HepG2 (cell line): ENCODE data around the gene MAPK8IP3. TPM values are rescaled to one million over a fixed set of nuclear protein-coding genes. Genes with fewer than 3 reads are reported as not detected.
A peak's percentile ranks its signal among the peaks of the same experiment; 100 is the strongest.

Experiments
- ATAC-seq: fragments of 200-7000 bp; cut with Tn5 transposase; 3 replicates; pipeline ENCODE4 v1.9.1; 2020; ENCODE audit warnings: mild to moderate bottlenecking, moderate library complexity
- Bru-seq: library from RNA; stranded (reverse); fragments of 400-500 nt; gene quantifications from one replicate; lab custom pipeline; 2021; lab: Mats Ljungman, UMichigan
- BruChase-seq, 2 experiments: library from RNA; stranded (reverse); fragments of 400-500 nt; gene quantifications; one replicate each; lab custom pipeline; 2021; lab: Mats Ljungman, UMichigan
- BruUV-seq: library from RNA; stranded (reverse); fragments of 400-500 nt; replicated peaks from 2 replicates; lab custom pipeline; 2021; lab: Mats Ljungman, UMichigan
- CTCF ChIA-PET: fragments of 300-600 bp; formaldehyde crosslinking; extraction: SDS; loops from one replicate; lab custom pipeline; 2021; ENCODE audit warnings: low total read pairs, inconsistent platforms, low intra/inter-chr PET ratio; lab: Yijun Ruan, JAX
- POLR2A ChIA-PET: fragments of 350-600 bp; sonication (Branson Sonifier 250); formaldehyde crosslinking; loops from one replicate; lab custom pipeline; 2020; ENCODE audit warnings: antibody characterized with exemption, inconsistent platforms; lab: Yijun Ruan, JAX
- DNase-seq: peaks from one replicate; pipeline ENCODE4 v3.0.0-alpha.2; 2015; ENCODE audit warnings: low spot score
- FAIRE-seq: peaks from 3 replicates; lab custom pipeline; 2011; peaks lifted over from hg19 to GRCh38; lab: Jason Lieb, UNC
- H2AFZ ChIP-seq: one replicate; pipeline ENCODE4 v1.6.1; 2011; ENCODE audit warnings: low read length, inconsistent platforms
- H3K27ac ChIP-seq: fragments of 300-600 bp; 3 replicates; pipeline ENCODE4 v1.8.0; 2011; ENCODE audit warnings: mixed run types, mild to moderate bottlenecking, mixed read lengths, low read length, inconsistent platforms; ENCODE audit not compliant: insufficient read depth; ENCODE audit errors: extremely low read length
- H3K27me3 ChIP-seq, 2 experiments: fragments of 200-600 bp in 1 of 2; 2 replicates in 1 of 2; 3 replicates in 1 of 2; pipeline versions ENCODE4 v1.6.0 to v1.8.0; 2011; ENCODE audit warnings: low read length in 2 of 2, mild to moderate bottlenecking in 2 of 2, moderate library complexity in 2 of 2, inconsistent platforms in 1 of 2; ENCODE audit not compliant: insufficient read depth in 2 of 2, control insufficient read depth in 1 of 2
- H3K36me3 ChIP-seq, 2 experiments: fragments of 200-600 bp in 1 of 2; replicated peaks in 1 of 2; 2 replicates in 1 of 2; 3 replicates in 1 of 2; pipeline versions ENCODE4 v1.5.1 to v1.8.0; 2011; ENCODE audit warnings: low read length in 2 of 2, inconsistent platforms in 1 of 2; ENCODE audit not compliant: insufficient read depth in 2 of 2, control insufficient read depth in 1 of 2
- H3K4me1 ChIP-seq: 2 replicates; pipeline ENCODE4 v1.5.1; 2012; ENCODE audit warnings: low read length, inconsistent platforms; ENCODE audit not compliant: insufficient read depth
- H3K4me2 ChIP-seq: 2 replicates; pipeline ENCODE4 v1.6.0; 2011; ENCODE audit warnings: low read depth, low read length, inconsistent platforms
- H3K4me3 ChIP-seq, 3 experiments: fragments of 200-600 bp in 1 of 3; sonication (generic), shearing (Covaris generic) in 1 of 3; replicated peaks in 1 of 3; 2 replicates each; pipeline ENCODE4 v1.5.1; 2011 to 2016; ENCODE audit warnings: low read length in 3 of 3, inconsistent platforms in 2 of 3, low read depth in 2 of 3, mild to moderate bottlenecking in 2 of 3, control low read depth in 1 of 3, mixed read lengths in 1 of 3; ENCODE audit not compliant: insufficient read depth in 1 of 3
- H3K79me2 ChIP-seq: one replicate; pipeline ENCODE4 v1.6.1; 2011; ENCODE audit warnings: low read length, inconsistent platforms; ENCODE audit not compliant: insufficient read depth
- H3K9ac ChIP-seq: 2 replicates; pipeline ENCODE4 v1.6.0; 2011; ENCODE audit warnings: mild to moderate bottlenecking, low read depth, low read length, inconsistent platforms; ENCODE audit not compliant: insufficient read depth
- H3K9me3 ChIP-seq: 2 replicates; pipeline ENCODE4 v1.5.1; 2012; ENCODE audit warnings: mild to moderate bottlenecking, low read length
- H4K20me1 ChIP-seq: 2 replicates; pipeline ENCODE4 v1.6.0; 2011; ENCODE audit warnings: inconsistent platforms, mild to moderate bottlenecking, low read length, moderate library complexity; ENCODE audit not compliant: insufficient read depth
- AGO1 ChIP-seq: fragments of 200-400 bp; formaldehyde crosslinking; IDR thresholded peaks from 2 replicates; pipeline ENCODE4 v1.6.1; 2017; ENCODE audit warnings: mild to moderate bottlenecking, low read depth, low read length, moderate library complexity; ENCODE audit not compliant: poor library complexity, severe bottlenecking
- CBFB ChIP-seq: sonication (generic); formaldehyde crosslinking; IDR thresholded peaks from 2 replicates; pipeline ENCODE4 v1.4.0; 2020; ENCODE audit warnings: missing genetic modification reagents
- IKZF1 ChIP-seq: fragments of 450-650 bp; IDR thresholded peaks from 2 replicates; pipeline ENCODE4 v1.7.1; 2016
- MIXL1 ChIP-seq: IDR thresholded peaks from 2 replicates; pipeline ENCODE4 v1.6.1; 2016
- MYC ChIP-seq: sonication (generic); formaldehyde crosslinking; IDR thresholded peaks from 2 replicates; pipeline ENCODE4 v1.9.0; 2021; ENCODE audit warnings: missing genetic modification reagents, borderline replicate concordance
- NFAT5 ChIP-seq: sonication (generic); formaldehyde crosslinking; IDR thresholded peaks from 2 replicates; pipeline ENCODE4 v1.4.0; 2020; ENCODE audit warnings: missing genetic modification reagents
- SKI ChIP-seq: fragments of 450-650 bp; IDR thresholded peaks from one replicate; pipeline ENCODE4 v1.6.1; 2018; ENCODE audit warnings: mild to moderate bottlenecking; ENCODE audit not compliant: partially characterized antibody
- SOX13 ChIP-seq, 3 experiments: fragments of 450-650 bp in 1 of 3; sonication (generic) in 1 of 3; formaldehyde crosslinking in 1 of 3; IDR thresholded peaks in 2 of 3; conservative IDR thresholded peaks in 1 of 3; 2 replicates each; pipeline versions ENCODE4 v1.5.0 to v1.6.1; 2016 to 2020; ENCODE audit warnings: antibody characterized with exemption in 1 of 3, mild to moderate bottlenecking in 1 of 3, missing compliant biosample characterization in 1 of 3, missing genetic modification reagents in 1 of 3, moderate library complexity in 1 of 3
- TEAD3 ChIP-seq: optimal IDR thresholded peaks from 2 replicates; pipeline ENCODE3; 2016; ENCODE audit warnings: borderline replicate concordance
- ZKSCAN5 ChIP-seq: sonication (generic); formaldehyde crosslinking; IDR thresholded peaks from 2 replicates; pipeline ENCODE4 v1.5.1; 2020; ENCODE audit warnings: mild to moderate bottlenecking, missing genetic modification reagents
- ZMYM4 ChIP-seq: sonication (generic); formaldehyde crosslinking; IDR thresholded peaks from 2 replicates; pipeline ENCODE4 v1.8.1; 2023; ENCODE audit warnings: mild to moderate bottlenecking, missing genetic modification reagents
- ZNF75D ChIP-seq: sonication (generic); formaldehyde crosslinking; IDR thresholded peaks from 2 replicates; pipeline ENCODE4 v1.8.1; 2023; ENCODE audit warnings: missing genetic modification reagents, mild to moderate bottlenecking, borderline replicate concordance
- ZSCAN30 ChIP-seq: sonication (generic); formaldehyde crosslinking; IDR thresholded peaks from 2 replicates; pipeline ENCODE4 v1.5.0; 2020; ENCODE audit warnings: mild to moderate bottlenecking, missing genetic modification reagents
- WGBS: methylation state at CpG from one replicate; pipeline ENCODE4 v1.1.6; 2017; ENCODE audit warnings: low lambda C conversion rate; 5-methylcytosine and 5-hydroxymethylcytosine counted together
- in situ Hi-C: cut with HindIII; loops from 2 replicates; pipeline ENCODE4 v1.10.0; 2017; ENCODE audit warnings: low pct_unique_long_range_greater_than_20kb; ENCODE audit not compliant: extremely low pct_ligation_motif_present
- intact Hi-C: fragments of 100-400 bp; cut with micrococcal nuclease; formaldehyde crosslinking; loops from one replicate; pipeline ENCODE4 v1.10.0; 2022; ENCODE audit not compliant: unreplicated experiment
- long read RNA-seq, 2 experiments: library from RNA in 1 of 2; library from polyadenylated mRNA in 1 of 2; stranded (forward) in 1 of 2; unstranded in 1 of 2; transcript quantifications; one replicate each; pipeline ENCODE4 v2.0.0, GENCODE V29; 2019 to 2022
- polyA minus RNA-seq, 3 experiments: library from RNA; depleted of rRNA, polyadenylated mRNA; stranded (reverse); fragments of >200 nt; gene quantifications; 2 replicates each; pipeline ENCODE4 v1.2.3, GENCODE V29; 2011; ENCODE audit warnings: low replicate concordance in 1 of 3
- polyA plus RNA-seq, 8 experiments: library from polyadenylated mRNA; depleted of rRNA in 3 of 8; stranded (reverse) in 7 of 8; unstranded in 1 of 8; fragments of >200 nt; fragmentation: Illumina TruSeq in 4 of 8; extraction: Trizol in 4 of 8; gene quantifications; 2 replicates each; pipeline versions ENCODE4 v1.2.1 to v1.2.3, GENCODE V29; 2011 to 2016; ENCODE audit warnings: low read depth in 4 of 8, missing spikeins in 1 of 8, mixed read lengths in 1 of 8; ENCODE audit not compliant: insufficient read depth in 1 of 8
- total RNA-seq, 5 experiments: library from RNA; depleted of rRNA; stranded (reverse); fragments of >200 nt; fragmentation: Illumina TruSeq; extraction: Trizol; gene quantifications; 2 replicates each; pipeline ENCODE4 v1.2.3, GENCODE V29; 2016; ENCODE audit warnings: low read depth in 1 of 5

Gene MAPK8IP3
- 3.6 and 25.1 TPM in 2 replicates for total RNA-seq (2016; rRNA removed; fragmentation: Illumina TruSeq; extraction: Trizol)
- 9.0 and 11.0 TPM in 2 replicates for total RNA-seq (2016; cell fraction: cytosol; rRNA removed; fragmentation: Illumina TruSeq; extraction: Trizol; ENCODE audit: low read depth)
- total RNA-seq (2016; cell fraction: insoluble cytoplasmic fraction; rRNA removed; fragmentation: Illumina TruSeq; extraction: Trizol): 3.3 and 29.8 TPM in 2 replicates
- 3.8 and 4.5 TPM in 2 replicates for total RNA-seq (2016; cell fraction: membrane; rRNA removed; fragmentation: Illumina TruSeq; extraction: Trizol)
- 45.6 and 52.7 TPM in 2 replicates for total RNA-seq (2016; cell fraction: nucleus; rRNA removed; fragmentation: Illumina TruSeq; extraction: Trizol)
- polyA plus RNA-seq (2011; rRNA removed): 41.7 and 65.8 TPM in 2 replicates
- 5.6 and 10.1 TPM in 2 replicates for polyA plus RNA-seq (2011; cell fraction: cytosol; rRNA removed)
- polyA plus RNA-seq (2011; cell fraction: nucleus; rRNA removed): 653 and 865 TPM in 2 replicates
- 43.5 and 49.9 TPM in 2 replicates for polyA plus RNA-seq (2012)
- 0.76 and 0.97 TPM in 2 replicates for polyA plus RNA-seq (2016; cell fraction: cytosol; fragmentation: Illumina TruSeq; extraction: Trizol; ENCODE audit: low read depth)
- polyA plus RNA-seq (2016; cell fraction: insoluble cytoplasmic fraction; fragmentation: Illumina TruSeq; extraction: Trizol; ENCODE audit: low read depth): 3.3 and 4.5 TPM in 2 replicates
- polyA plus RNA-seq (2016; cell fraction: membrane; fragmentation: Illumina TruSeq; extraction: Trizol; ENCODE audit: low read depth): 1.8 and 2.1 TPM in 2 replicates
- polyA plus RNA-seq (2016; cell fraction: nucleus; fragmentation: Illumina TruSeq; extraction: Trizol; ENCODE audit: insufficient read depth, low read depth): 244 and 279 TPM in 2 replicates
- 15.0 and 33.9 TPM in 2 replicates for polyA minus RNA-seq (2011; rRNA and poly(A)+ RNA removed; ENCODE audit: low replicate concordance)
- 4.7 and 4.8 TPM in 2 replicates for polyA minus RNA-seq (2011; cell fraction: cytosol; rRNA and poly(A)+ RNA removed)
- 92.2 and 93.0 TPM in 2 replicates for polyA minus RNA-seq (2011; cell fraction: nucleus; rRNA and poly(A)+ RNA removed)
- percentile 57 among the genes with signal in this experiment for Bru-seq, nascent RNA
- percentile 80 among the genes with signal in this experiment for BruChase-seq, experiment 1, labeled RNA remaining after a 6-hour chase
- percentile 67 among the genes with signal in this experiment for BruChase-seq, experiment 2, labeled RNA remaining after a 2-hour chase
- long read RNA-seq, experiment 1, partial matches to known transcripts: 1 of 3 reads
- long read RNA-seq, experiment 1, other reads (novel, unspliced or antisense): 2 of 3 reads
- long read RNA-seq, experiment 2, partial matches to known transcripts: 3 of 10 reads
- long read RNA-seq, experiment 2, other reads (novel, unspliced or antisense): 7 of 10 reads

- Histone ChIP-seq H3K4me3 (peak within 1 kb of the TSS; percentile 84 to 100 (median 99)), H3K36me3 (peaks cover 3 to 15% of the 10 kb centered on the region in 2 experiments; a peak in 3 of 5 replicates), H3K9me3 (no peaks in the 10 kb centered on the region), H3K27me3 (no peaks in the 10 kb centered on the region; a peak in 1 of 5 replicates), H3K27ac (peak within 1 kb of the TSS; percentile 85), H2AFZ (peak within 1 kb of the TSS; percentile 61), H4K20me1 (peaks cover 16% of the 10 kb centered on the region), H3K9ac (peak within 1 kb of the TSS; percentile 97), H3K4me1 (peaks cover 43% of the 10 kb centered on the region), H3K4me2 (peak within 1 kb of the TSS; percentile 96), H3K79me2 (peaks cover 39% of the 10 kb centered on the region)
- intact Hi-C loops: loop anchor here (10.0 kb wide), 1 partner anchor 91 kb away; the partner anchor contains the start of genes CRAMP1 and IFT140
- DNase-seq (peak; percentile 74), FAIRE-seq (no peak), ATAC-seq (peak; percentile 90)
- 1% methylated on average over 24 of the region's 79 CpGs for WGBS
- in situ Hi-C loops: no loop called here
- CTCF ChIA-PET: no interaction called here
- BruUV-seq: no TSS peak
- POLR2A ChIA-PET: interaction anchor here (0.6 to 3.9 kb wide), 13 partner anchors 8 to 449 kb away, joined by 3 to 37 read pairs (median 4); partner anchors contain the start of genes CRAMP1, EME2, IFT140 and JPT2
- TF ChIP-seq ZNF75D: no peak
- no peak for TF ChIP-seq ZSCAN30 (CRISPR knock-in tag)
- TF ChIP-seq MIXL1 (CRISPR knock-in tag): no peak
- 0 out of 2 replicates have a peak, but pooled peaks have one; percentile 53 for TF ChIP-seq CBFB (CRISPR knock-in tag)
- TF ChIP-seq IKZF1: no peak
- peak; percentile 58; the same call in 1 of the 2 replicates for TF ChIP-seq MYC (CRISPR knock-in tag)
- peak; percentile 37 for TF ChIP-seq SKI
- 0 out of 2 replicates have a peak, but pooled peaks have one; percentile 17 for TF ChIP-seq SOX13 (IDR thresholded peaks at IDR 0.05)
- peak in 1 of 2 experiments; percentile 21; a peak in 1 of 4 replicates for TF ChIP-seq SOX13 (CRISPR knock-in tag; conservative IDR thresholded peaks at IDR 0.05 in 1 of 2, IDR thresholded peaks at IDR 0.05 in 1 of 2)
- peak; percentile 71 for TF ChIP-seq NFAT5 (CRISPR knock-in tag)
- peak; percentile 75 for TF ChIP-seq AGO1
- TF ChIP-seq ZMYM4 (CRISPR knock-in tag): peak; percentile 74; the same call in 1 of the 2 replicates
- TF ChIP-seq TEAD3: peak; percentile 12
- TF ChIP-seq ZKSCAN5 (CRISPR knock-in tag): no peak
These were observed at the start of gene MAPK8IP3 for GRCh38 chr16:1705688-1706385. MAPK8IP3 (plus strand) TSS chr16:1706195; CDS start chr16:1706340, 145 bp downstream.
